ENCODE measurements around the gene FAM168A.

The FAM168A gene

GRCh38 chr11:73397468-73398131 lies 200.3 kb downstream of the FAM168A start:
- DNase-seq = no peak

GRCh38 chr11:73396985-73397384 lies 200.9 kb downstream of the FAM168A start:
- DNase-seq = no peak

- no peak for DNase-seq
Observed at GRCh38 chr11:73396251-73396930, 201.5 kb downstream of the FAM168A start.

GRCh38 chr11:73395297-73396208 lies 202.4 kb downstream of the FAM168A start:
- no peak for DNase-seq

- DNase-seq = no peak
Observed at GRCh38 chr11:73394416-73395296, 203.3 kb downstream of the FAM168A start.

GRCh38 chr11:73393479-73394415 lies 204.2 kb downstream of the FAM168A start:
- peak; percentile 55 for DNase-seq

GRCh38 chr11:73393011-73393380 lies 204.9 kb downstream of the FAM168A start:
- no peak for DNase-seq

- DNase-seq = no peak
Observed at GRCh38 chr11:73392108-73393010, 205.6 kb downstream of the FAM168A start.

GRCh38 chr11:73391665-73392064 lies 206.2 kb downstream of the FAM168A start:
- no peak for DNase-seq

GRCh38 chr11:73390601-73391565 lies 207.0 kb downstream of the FAM168A start:
- DNase-seq = no peak

GRCh38 chr11:73389916-73390315 lies 208.0 kb downstream of the FAM168A start:
- no peak for DNase-seq

GRCh38 chr11:73389134-73389525 lies 208.8 kb downstream of the FAM168A start:
- DNase-seq = no peak

GRCh38 chr11:73388265-73389133 lies 209.4 kb downstream of the FAM168A start:
- DNase-seq = no peak

GRCh38 chr11:73387594-73388264 lies 210.2 kb downstream of the FAM168A start:
- DNase-seq = no peak

GRCh38 chr11:73386546-73386945 lies 211.4 kb downstream of the FAM168A start:
- DNase-seq = no peak

- DNase-seq = no peak
Observed at GRCh38 chr11:73386016-73386415, 211.9 kb downstream of the FAM168A start.

Measured in activated T-cell treated with anti-CD3 and anti-CD28 coated beads for 4 hours (primary cell).